ENCODE measurements around the gene STX3. TPM values are rescaled to one million over a fixed set of nuclear protein-coding genes. Genes with fewer than 3 reads are reported as not detected.
"Not testable (repeated sequence)": the region's sequence is repeated elsewhere in the genome, so short reads cannot be mapped to it uniquely, and the experiment has no call there.

Gene STX3
- total RNA-seq, 2 experiments from 2014 or later = 89.1 to 92.3 TPM

DNA sequence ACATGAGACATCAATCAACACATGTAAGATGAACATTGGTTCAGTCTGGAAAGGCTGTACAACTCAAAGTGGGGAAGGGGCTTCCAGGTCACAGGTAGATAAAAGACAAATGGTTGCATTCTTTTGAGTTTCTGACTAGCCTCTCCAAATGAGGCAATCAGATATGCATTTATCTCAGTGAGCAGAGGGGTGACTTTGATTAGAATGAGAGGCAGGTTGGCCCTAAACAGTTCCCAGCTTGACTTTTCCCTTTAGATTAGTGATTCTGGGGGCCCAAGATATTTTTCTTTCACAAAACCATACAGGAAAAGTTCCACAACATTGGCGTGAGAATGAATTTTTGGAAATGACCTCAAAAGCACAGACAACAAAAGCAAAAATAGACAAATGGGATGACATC, 61.3 kb downstream of the STX3 start:
- DNase-seq; H3K36me3 Mint-ChIP-seq (ENCODE audit: low read depth); H3K4me3 Mint-ChIP-seq; H3K27me3 Mint-ChIP-seq; POLR2A ChIA-PET; H3K27ac Mint-ChIP-seq; H3K9me3 Mint-ChIP-seq: not testable (repeated sequence)
- H3K4me1 Mint-ChIP-seq = peaks cover 37% of the 10 kb centered on the region
- CTCF ChIA-PET = interaction anchor here (1.1 kb wide), 1 partner anchor 40 kb away, joined by 3 read pairs; no protein-coding TSS in a partner anchor

DNA sequence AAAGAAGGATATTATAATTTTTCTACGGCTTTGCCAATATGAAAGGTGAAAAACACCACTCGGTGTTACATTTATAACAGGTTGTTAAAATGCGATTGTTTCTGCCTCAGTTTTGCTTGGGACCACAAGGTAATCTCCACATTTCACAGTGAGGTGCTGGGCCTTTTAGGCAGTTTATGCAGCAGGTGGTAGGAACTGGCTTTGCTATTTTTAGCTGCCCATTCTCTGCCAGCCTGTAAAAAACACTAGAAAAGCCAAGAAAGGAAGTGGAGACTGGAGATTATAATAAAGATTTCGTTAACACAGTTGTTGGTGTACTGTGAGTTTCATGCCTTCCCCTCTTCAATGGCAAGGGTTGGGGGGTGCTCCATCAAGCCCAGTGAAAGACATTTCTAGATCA, 63.4 kb downstream of the STX3 start:
- Mint-ChIP-seq H3K36me3 (ENCODE audit: low read depth) (no peaks in the 10 kb centered on the region), H3K4me1 (peaks cover 30% of the 10 kb centered on the region), H3K9me3 (no peaks in the 10 kb centered on the region), H3K4me3 (no peak overlapping the region), H3K27ac (peak overlapping the region; percentile 24), H3K27me3 (no peaks in the 10 kb centered on the region)
- POLR2A ChIA-PET = interaction anchor here (0.7 kb wide), 1 partner anchor 62 kb away, joined by 3 read pairs; no protein-coding TSS in a partner anchor
- CTCF ChIA-PET = no interaction called here
- DNase-seq = no peak

DNA sequence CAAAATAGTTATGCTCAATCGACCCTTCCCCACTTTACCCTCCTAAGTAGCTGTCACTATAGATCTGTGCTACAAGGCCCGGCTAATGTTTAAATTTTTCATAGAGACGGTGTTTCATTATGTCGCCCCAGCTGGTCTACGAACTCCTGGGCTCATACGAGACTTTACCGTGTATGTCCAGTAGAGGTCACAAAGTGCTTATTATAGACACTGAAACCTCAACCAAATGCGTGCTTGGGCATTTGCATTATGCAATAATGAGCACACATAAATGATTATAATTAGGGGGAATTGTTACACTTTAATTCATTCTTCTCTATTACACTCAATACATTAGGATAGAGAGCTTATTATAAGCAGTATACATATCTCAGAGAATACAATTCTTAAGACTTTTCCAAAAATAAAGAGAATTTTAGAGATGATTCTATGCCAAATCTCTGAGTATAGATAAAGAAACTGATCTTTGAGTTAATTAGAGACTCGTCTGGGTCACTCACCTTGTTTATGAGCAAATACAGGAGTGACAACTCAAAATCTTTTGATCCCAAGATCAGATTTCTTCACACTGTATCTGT, 67.9 kb downstream of the STX3 start:
- Mint-ChIP-seq H3K4me3 (no peak overlapping the region), H3K27ac (no peak overlapping the region), H3K9me3 (no peaks in the 10 kb centered on the region), H3K36me3 (ENCODE audit: low read depth) (no peaks in the 10 kb centered on the region), H3K27me3 (no peaks in the 10 kb centered on the region), H3K4me1 (peaks cover 16% of the 10 kb centered on the region)
- DNase-seq = peak; percentile 47
- ChIA-PET CTCF (interaction anchor here (0.6 to 1.4 kb wide), 7 partner anchors 9 to 277 kb away, joined by 3 to 22 read pairs (median 3); no protein-coding TSS in a partner anchor), POLR2A (no interaction called here)

DNA sequence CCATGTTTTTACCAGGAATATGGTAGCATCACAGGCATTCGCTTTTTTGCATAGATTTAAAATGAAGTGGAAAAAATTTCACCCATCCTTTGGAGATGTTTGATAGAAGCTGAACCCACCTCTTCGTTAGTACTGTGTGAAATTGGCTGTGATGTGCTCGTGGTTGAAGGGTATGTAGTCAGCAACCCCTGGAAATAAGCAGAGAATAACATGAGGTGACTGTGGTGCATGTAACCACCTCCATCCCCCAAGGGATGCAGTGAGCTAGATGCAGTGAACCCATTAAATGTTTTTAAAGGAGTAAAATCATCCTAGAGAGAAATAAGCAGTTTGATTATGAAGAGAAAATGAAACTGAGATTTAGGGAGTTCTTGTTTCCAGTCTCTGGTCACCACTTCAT, 74.2 kb downstream of the STX3 start:
- no peak overlapping the region for H3K27ac Mint-ChIP-seq
- H3K4me3 Mint-ChIP-seq = no peak overlapping the region
- H3K9me3 Mint-ChIP-seq = no peaks in the 10 kb centered on the region
- CTCF ChIA-PET = interaction anchor here (2.2 kb wide), 1 partner anchor 90 kb away, joined by 5 read pairs; no protein-coding TSS in a partner anchor
- H3K27me3 Mint-ChIP-seq = no peaks in the 10 kb centered on the region
- POLR2A ChIA-PET = no interaction called here
- no peaks in the 10 kb centered on the region for H3K36me3 Mint-ChIP-seq (ENCODE audit: low read depth)
- H3K4me1 Mint-ChIP-seq = peaks cover 8% of the 10 kb centered on the region
- no peak for DNase-seq

DNA sequence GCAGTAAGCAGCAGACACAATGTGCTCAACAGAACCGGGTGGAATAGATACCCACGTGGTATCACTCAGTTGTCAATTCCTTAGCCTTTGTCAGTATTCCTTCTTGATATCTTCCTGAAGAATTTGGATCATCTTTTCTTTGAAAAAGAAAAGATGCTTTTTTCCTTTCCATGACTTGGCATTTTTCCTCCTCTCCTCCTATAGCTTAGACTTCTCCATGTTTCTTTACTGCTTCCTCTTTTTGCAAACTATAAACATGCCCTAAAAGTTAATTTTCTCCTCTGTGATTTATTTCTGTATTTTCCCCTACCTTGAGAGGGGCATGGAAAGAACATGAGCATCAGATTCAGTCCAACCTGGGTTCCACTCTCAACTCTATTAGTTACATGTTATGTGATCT, 78.4 kb downstream of the STX3 start:
- Mint-ChIP-seq H3K27me3 (no peaks in the 10 kb centered on the region), H3K36me3 (ENCODE audit: low read depth) (no peaks in the 10 kb centered on the region), H3K4me1 (peaks cover 8% of the 10 kb centered on the region), H3K4me3 (no peak overlapping the region), H3K9me3 (no peaks in the 10 kb centered on the region), H3K27ac (no peak overlapping the region)
- ChIA-PET POLR2A (no interaction called here), CTCF (no interaction called here)
- no peak for DNase-seq

DNA sequence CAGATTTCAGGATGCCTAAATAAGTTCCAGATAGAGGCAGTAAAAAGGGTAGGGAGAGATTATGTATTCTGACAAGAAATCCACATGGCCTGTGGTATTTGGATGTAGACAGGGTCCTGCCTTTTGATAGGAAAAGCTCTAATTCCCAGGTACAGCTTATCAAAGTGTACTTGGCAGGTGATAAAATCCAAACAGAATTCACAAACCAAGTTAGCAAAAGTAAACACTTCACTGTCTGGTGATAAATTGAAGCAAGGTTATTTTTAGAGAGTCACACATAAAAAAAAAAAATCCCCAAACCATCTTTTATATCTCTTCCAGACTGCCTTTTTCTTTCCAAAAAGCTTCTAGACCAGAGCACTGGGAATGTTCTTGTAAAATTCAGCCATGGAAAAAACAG, 84.4 kb downstream of the STX3 start:
- Mint-ChIP-seq H3K9me3 (no peaks in the 10 kb centered on the region), H3K4me3 (no peak overlapping the region), H3K27me3 (peaks cover 2% of the 10 kb centered on the region), H3K36me3 (ENCODE audit: low read depth) (no peaks in the 10 kb centered on the region), H3K4me1 (peaks cover 6% of the 10 kb centered on the region), H3K27ac (no peak overlapping the region)
- POLR2A ChIA-PET = no interaction called here
- DNase-seq = no peak
- CTCF ChIA-PET = no interaction called here

DNA sequence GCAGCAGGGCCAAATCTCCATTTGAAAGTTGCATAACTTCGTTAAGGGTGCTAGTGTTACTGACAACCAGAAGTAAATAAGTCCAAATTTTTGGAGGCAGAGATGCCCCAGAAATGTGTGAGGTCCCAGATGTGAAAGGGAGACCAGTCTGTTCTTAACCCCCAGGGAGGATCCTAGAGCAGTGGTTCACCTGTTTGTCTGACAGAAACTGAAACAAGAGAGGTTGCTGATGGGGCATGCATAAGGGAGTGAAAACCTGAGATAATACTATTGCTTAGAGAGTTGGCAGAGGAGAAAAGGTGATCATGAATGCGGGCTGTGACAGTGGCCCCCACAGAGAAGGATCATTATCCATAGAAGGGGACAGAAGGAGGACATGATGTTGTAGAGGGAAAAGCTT, 86.3 kb downstream of the STX3 start:
- DNase-seq = no peak
- peaks cover 6% of the 10 kb centered on the region for H3K4me1 Mint-ChIP-seq
- ChIA-PET POLR2A (no interaction called here), CTCF (no interaction called here)
- H3K4me3 Mint-ChIP-seq = no peak overlapping the region
- peaks cover 5% of the 10 kb centered on the region for H3K27me3 Mint-ChIP-seq
- no peak overlapping the region for H3K27ac Mint-ChIP-seq
- no peaks in the 10 kb centered on the region for H3K9me3 Mint-ChIP-seq
- no peaks in the 10 kb centered on the region for H3K36me3 Mint-ChIP-seq (ENCODE audit: low read depth)

DNA sequence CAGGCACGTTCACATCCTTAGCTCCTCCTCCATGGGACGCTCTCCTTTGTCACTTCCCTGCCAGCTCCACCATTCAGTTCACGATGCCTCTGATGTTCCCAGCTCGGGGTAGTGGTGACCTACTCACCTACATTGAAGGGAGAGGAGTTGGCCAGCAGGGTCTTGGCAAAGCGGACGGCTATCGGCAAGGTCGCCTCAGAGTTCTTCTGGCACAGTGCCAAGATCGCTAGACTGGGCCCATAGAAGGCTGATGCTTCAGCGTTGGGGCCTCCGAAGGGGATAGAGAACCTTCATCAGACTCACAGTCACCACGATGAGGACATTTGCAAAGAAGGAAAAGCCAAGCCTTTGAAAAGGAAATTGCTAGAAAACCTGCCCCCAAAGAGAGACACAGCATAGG, 87.1 kb downstream of the STX3 start:
- Mint-ChIP-seq H3K27ac (no peak overlapping the region), H3K9me3 (no peaks in the 10 kb centered on the region), H3K36me3 (ENCODE audit: low read depth) (no peaks in the 10 kb centered on the region), H3K27me3 (peaks cover 5% of the 10 kb centered on the region), H3K4me3 (no peak overlapping the region), H3K4me1 (peaks cover 6% of the 10 kb centered on the region)
- DNase-seq = no peak
- ChIA-PET CTCF (no interaction called here), POLR2A (no interaction called here)

DNA sequence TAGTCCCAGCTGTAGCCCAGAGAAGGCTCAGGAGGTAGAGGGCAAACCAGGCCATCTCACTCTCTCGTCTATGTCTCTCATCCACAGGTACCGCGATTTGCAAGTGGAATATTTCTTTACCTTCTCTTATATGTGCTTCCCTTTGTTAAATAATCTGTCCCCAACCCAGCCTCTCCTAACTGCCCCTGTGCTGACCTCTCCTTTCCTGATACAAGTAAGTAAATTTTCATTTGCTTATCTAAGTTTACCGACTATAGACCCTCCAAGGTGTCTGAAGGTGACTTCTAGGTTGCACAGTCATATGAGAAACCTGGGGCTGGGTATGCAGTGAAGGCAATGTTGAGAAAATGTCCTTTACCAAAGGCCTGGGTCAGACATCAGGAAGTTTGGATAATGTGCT, 90.2 kb downstream of the STX3 start, which contains the start of gene CBLIF:
TSS of gene CBLIF (minus strand) at position 101 of the 400 bp plus-strand sequence. CDS start at position 55, 46 bp downstream.
- Mint-ChIP-seq H3K4me1 (peaks cover 8% of the 10 kb centered on the region), H3K9me3 (no peaks in the 10 kb centered on the region), H3K27ac (no peak within 1 kb of the TSS), H3K4me3 (no peak within 1 kb of the TSS), H3K36me3 (ENCODE audit: low read depth) (no peaks in the 10 kb centered on the region), H3K27me3 (peaks cover 5% of the 10 kb centered on the region)
- CTCF ChIA-PET = interaction anchor here (0.6 kb wide), 1 partner anchor 71 kb away, joined by 3 read pairs; no protein-coding TSS in a partner anchor
- no peak for DNase-seq
- POLR2A ChIA-PET = no interaction called here

DNA sequence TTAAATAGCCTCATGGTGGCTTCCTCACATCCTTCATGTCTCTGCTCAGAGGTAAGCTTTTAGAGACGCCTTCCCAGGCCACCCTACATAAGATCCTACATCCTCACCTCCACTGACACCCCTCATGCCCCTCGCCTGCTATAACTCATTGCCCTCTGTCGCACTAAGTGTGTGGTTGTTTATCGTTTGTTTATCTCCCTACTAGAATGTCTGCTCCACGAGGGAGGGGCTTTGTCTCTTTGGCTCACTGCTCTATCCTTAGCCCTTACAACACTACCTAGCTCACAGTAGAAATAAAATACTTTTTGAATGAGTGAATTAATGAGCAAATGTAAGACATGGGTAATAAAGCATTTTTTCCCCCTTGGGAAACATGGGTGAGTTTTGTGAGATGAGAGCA, 91.4 kb downstream of the STX3 start:
- Mint-ChIP-seq H3K27me3 (peaks cover 5% of the 10 kb centered on the region), H3K36me3 (ENCODE audit: low read depth) (no peaks in the 10 kb centered on the region), H3K4me3 (no peak overlapping the region), H3K9me3 (peaks cover 3% of the 10 kb centered on the region), H3K27ac (no peak overlapping the region), H3K4me1 (peaks cover 5% of the 10 kb centered on the region)
- ChIA-PET POLR2A (interaction anchor here (1.3 kb wide), 1 partner anchor 10 kb away, joined by 3 read pairs; no protein-coding TSS in a partner anchor), CTCF (no interaction called here)
- no peak for DNase-seq

DNA sequence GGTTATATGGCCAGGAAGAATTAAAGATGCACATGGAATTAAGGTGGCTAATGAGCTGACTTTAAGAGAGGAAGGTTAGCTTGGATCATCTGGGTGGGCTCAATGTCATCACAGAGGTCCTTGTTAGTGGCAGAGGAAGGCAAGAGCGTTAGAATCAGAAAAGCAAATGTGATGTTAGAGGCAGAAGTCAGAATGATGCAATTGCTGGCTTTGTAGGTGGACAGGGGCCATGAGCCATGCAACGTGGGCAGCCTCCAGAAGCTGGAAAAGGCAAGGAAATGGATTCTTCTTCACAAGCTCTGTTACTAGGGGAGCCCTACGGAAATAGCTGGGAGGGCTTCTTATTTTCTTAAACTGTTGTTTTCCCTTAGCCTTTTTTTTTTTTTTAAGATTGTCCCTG, 92.5 kb downstream of the STX3 start:
- Mint-ChIP-seq H3K9me3 (peaks cover 3% of the 10 kb centered on the region), H3K36me3 (ENCODE audit: low read depth) (no peaks in the 10 kb centered on the region), H3K4me1 (peaks cover 2% of the 10 kb centered on the region), H3K27ac (no peak overlapping the region), H3K4me3 (no peak overlapping the region), H3K27me3 (peaks cover 3% of the 10 kb centered on the region)
- CTCF ChIA-PET = interaction anchor here (0.7 kb wide), 1 partner anchor 55 kb away, joined by 3 read pairs; no protein-coding TSS in a partner anchor
- no peak for DNase-seq
- POLR2A ChIA-PET = no interaction called here

DNA sequence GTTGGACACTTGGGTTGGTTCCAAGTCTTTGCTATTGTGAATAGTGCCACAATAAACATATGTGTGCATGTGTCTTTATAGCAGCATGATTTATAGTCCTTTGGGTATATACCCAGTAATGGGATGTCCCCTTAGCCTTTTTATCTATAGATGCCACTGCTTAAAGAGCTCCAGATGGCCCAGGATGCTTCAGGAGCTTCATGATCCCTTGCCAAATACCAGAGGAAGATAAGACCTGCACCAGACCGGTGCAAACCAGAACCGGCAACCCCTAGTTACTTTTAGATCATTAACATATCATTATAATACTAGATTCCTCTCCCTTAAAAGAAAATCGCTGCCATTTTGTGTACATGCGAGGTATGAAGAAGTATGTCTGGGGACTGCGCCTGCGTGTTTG, 93.3 kb downstream of the STX3 start:
- H3K4me1 Mint-ChIP-seq; POLR2A ChIA-PET; H3K27me3 Mint-ChIP-seq; H3K27ac Mint-ChIP-seq; DNase-seq; CTCF ChIA-PET; H3K4me3 Mint-ChIP-seq; H3K36me3 Mint-ChIP-seq (ENCODE audit: low read depth); H3K9me3 Mint-ChIP-seq: not testable (repeated sequence)

DNA sequence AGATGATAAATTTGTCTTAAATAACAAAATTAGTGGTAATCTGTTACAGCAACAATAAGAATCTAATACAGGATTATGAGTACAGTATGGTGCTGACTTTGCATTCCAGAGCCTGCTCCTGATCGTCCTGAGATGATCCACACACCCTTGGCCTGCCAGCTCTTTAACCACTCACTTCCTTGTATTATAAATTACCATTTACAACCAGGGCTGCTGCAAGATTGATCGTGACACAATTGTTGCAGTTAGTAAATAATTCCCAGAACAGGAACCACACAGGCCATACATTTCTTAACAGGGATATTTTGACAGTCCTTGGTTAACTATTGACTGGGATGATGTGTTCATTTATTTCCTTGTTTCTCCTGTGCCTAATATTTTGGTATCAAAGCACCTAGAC, 94.0 kb downstream of the STX3 start:
- POLR2A ChIA-PET = no interaction called here
- CTCF ChIA-PET = no interaction called here
- no peak for DNase-seq
- no peak overlapping the region for H3K4me3 Mint-ChIP-seq
- H3K27ac Mint-ChIP-seq = no peak overlapping the region
- H3K9me3 Mint-ChIP-seq = peaks cover 3% of the 10 kb centered on the region
- no peaks in the 10 kb centered on the region for H3K36me3 Mint-ChIP-seq (ENCODE audit: low read depth)
- peaks cover 3% of the 10 kb centered on the region for H3K27me3 Mint-ChIP-seq
- peaks cover 2% of the 10 kb centered on the region for H3K4me1 Mint-ChIP-seq

DNA sequence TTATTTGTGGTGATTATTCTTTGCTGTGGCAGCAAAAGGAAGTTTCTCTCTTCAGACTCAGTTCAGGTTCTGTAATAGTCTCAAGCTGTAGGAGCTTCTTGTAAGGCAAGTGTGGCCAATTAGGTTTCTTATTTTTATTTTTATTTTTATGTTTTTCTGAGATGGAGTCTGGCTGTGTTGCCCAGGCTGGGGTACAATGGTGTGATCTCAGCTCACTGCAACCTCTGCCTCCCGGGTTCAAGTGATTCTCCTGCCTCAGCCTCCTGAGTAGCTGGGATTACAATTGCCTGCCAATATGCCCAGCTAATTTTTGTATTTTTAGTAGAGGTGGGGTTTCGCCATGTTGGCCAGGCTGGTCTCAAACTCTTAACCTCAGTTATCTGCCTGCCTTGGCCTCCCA, 94.4 kb downstream of the STX3 start:
- H3K4me1 Mint-ChIP-seq; CTCF ChIA-PET; POLR2A ChIA-PET; H3K27me3 Mint-ChIP-seq; H3K4me3 Mint-ChIP-seq; H3K9me3 Mint-ChIP-seq; DNase-seq; H3K27ac Mint-ChIP-seq; H3K36me3 Mint-ChIP-seq (ENCODE audit: low read depth): not testable (repeated sequence)
